Femur (tissue), 1 donor: ENCODE measurements around the gene TNXB.
"Not testable (repeated sequence)": the region's sequence is repeated elsewhere in the genome, so short reads cannot be mapped to it uniquely, and the experiment has no call there.

Experiments
- DNase-seq: peaks from one replicate; pipeline ENCODE4 v3.0.0-alpha.2; 2017

TNXB gene

DNA sequence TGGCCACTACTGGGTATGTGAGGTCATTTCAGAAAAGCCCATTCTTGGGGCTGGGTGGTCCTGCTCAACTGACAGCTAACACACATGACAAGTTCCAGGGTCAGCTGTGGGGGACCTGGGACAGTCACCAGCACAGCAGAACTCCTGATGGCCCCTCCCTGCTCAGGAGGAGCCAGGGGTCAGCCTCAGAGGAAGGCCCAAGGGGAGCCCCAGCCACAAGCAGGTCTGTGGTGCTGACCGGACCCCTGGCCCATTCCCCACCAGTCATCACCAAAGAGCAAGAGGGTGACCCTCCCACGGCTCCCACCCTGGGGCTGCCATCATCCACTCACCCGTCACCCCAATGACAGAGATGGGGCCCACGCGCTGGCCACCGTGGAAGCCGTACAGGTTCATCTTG lies 52.9 kb downstream of the TNXB start:
- no peak for DNase-seq

DNA sequence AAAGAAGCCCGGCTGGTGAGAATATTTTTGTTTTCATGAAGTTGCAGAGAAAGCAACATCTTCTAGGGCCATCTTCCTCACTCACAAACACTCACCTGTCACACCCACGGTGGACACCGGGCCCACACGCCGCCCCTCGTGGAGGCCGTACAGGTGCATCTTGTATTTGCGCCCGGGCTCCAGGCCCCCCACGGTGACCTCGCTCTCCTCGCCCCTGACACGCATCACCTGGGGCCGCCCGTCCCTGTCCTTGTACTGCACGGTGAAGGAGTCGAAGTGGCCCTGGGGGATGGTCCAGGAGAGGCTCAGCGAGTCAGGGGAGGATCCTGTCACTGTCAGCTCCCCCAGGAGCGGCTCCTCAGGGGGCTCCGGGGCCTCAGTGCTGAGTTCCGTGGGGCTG lies 53.4 kb downstream of the TNXB start:
- not testable (repeated sequence) for DNase-seq

DNA sequence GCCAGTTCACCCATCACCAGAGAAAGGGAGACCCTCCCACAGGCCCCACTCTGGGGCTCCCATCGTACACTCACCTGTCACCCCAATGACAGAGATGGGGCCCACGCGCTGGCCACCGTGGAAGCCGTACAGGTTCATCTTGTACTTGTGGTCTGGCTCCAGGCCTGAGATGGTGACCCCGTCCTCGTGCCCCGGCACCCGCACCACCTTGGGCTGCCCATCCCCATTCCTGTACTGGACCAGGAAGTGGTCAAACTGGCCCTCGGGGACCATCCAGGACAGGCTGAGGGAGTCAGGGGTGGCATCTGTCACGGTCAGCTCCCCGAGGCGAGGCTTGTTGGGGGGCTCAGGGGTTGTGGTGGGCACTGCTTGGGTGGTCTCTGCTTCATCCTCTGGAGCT lies 55.8 kb downstream of the TNXB start:
- DNase-seq = not testable (repeated sequence)

DNA sequence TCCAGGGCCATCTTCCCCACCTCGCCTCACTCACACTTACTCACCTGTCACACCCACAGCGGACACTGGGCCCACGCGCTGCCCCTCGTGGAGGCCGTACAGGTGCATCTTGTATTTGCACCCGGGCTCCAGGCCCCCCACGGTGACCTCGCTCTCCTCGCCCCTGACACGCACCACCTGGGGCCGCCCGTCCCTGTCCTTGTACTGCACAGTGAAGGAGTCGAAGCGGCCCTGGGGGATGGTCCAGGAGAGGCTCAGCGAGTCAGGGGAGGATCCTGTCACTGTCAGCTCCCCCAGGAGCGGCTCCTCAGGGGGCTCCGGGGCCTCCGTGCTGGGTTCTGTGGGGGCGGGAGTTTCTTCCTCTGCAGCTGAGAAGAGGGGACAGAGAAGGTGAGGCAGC lies 56.5 kb downstream of the TNXB start:
- DNase-seq = not testable (repeated sequence)

DNA sequence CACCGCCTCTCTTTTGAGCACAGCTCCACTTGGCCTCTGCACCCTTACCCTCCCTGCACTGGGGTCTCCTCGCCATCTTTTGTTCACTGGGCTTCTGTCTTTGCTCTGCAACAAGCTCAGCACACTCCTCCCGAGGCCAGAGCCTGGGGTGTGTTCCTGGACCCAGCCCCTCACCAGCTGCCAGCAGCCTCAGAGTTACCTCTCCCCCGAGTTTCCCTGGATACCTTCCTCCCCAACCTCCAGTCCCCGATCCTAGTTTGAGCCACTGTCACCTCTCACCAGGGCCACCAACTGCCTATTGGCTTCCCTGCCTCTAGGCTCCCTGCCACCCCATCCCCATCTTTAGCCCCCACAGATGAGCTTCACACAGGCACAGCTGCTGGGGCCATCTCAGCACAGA lies 58.6 kb downstream of the TNXB start:
- DNase-seq = peak; percentile 13

DNA sequence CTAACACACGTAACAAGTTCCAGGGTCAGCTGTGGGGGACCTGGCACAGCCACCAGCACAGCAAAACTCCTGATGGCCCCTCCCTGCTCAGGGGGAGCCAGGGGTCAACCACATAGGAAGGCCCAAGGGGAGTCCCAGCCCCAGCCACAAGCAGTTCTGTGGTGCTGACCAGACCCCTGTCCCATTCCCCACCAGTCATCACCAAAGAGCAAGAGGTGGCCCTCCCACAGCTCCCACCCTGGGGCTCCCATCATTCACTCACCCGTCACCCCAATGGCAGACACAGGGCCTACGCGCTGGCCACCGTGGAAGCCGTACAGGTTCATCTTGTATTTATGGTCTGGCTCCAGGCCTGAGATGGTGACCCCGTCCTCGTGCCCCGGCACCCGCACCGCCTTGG lies 59.4 kb downstream of the TNXB start:
- peak; percentile 14 for DNase-seq

DNA sequence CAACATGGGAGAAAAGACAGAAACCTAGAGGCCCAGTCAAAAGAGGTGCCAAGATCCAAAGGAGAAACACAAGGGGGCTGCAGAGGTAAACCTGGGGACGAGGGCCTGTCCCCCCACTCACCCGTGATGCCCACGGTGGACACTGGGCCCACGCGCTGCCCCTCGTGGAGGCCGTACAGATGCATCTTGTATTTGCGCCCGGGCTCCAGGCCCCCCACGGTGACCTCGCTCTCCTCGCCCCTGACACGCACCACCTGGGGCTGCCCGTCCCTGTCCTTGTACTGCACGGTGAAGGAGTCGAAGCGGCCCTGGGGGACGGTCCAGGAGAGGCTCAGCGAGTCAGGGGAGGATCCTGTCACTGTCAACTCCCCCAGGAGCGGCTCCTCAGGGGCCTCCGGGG lies 60.0 kb downstream of the TNXB start:
- not testable (repeated sequence) for DNase-seq

DNA sequence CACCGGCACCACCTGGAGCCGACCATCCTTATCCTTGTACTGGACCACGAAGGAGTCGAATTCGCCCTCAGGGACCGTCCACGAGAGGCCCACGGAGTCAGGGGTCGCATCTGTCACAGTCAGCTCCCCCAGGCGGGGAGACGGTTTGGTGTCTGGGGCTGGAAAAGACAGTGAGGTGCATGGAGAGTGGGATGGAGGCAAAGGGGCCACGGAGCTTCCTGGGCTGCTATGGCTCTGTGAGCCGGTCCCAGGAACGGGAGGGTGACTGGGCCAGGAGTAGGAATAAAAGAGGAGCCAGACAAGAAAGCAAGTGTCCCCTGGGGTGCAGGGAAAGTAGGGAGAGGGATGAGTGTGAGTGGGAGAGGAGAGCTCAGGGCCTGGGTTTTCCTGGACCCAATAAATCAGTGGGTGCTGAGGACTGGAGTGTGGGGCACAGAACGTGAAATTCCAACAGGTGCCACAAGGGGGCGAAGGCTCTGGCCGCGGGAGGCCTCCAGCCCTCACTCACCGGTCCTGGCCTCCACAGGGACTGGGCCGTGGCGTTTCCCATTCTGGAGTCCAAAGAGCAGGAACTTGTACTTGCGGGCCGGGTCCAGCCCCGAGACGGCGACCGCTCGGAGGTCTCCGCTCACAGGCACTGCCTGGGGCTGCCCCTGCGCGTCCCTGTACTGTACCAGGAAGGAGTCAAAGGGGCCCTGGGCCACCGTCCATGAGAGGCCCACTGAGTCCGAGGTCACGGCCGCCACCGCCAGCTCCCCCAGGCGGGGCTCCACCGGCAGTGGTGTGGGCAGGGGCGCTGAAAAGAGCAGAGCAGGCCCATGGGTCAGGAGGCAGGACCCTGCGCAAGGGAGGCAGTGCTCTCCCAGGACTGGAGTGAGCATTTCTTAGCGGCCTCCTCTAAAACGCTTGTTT lies 61.0 kb downstream of the TNXB start:
- peak; percentile 74 for DNase-seq

DNA sequence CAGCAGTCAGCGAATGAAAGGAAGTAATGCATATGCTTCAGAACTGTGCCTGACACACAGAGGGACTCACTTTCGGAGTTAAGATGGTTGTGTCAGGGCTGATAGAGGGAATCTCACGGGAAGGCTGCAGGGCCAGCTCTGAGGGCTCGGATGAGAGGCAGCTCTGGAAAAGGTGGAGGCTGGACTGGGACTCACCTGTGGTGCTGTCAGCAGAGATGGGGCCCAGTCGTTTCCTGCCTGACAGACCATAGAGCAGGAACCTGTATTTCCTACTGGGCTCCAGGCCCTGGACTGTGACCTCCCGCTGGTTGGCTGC lies 61.6 kb downstream of the TNXB start:
- no peak for DNase-seq

DNA sequence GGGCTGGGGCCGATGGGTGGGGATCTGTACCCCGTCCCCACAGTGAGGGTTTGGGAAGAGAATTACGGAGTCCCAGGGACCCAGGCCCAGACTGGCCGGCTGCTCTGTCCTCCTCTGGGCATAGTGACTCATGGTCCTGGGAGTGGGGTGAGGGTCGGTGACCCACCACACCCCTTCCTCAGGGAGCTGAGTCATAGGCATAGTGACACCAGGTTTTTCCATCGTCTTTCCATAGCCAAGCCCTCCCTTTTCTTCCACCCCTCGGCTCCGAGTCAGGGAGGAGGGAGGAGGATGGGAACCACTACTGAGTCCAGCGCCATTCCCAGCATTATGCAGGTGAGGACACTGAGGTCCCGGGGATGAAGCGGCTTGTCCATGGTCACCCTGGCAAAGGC lies 62.1 kb downstream of the TNXB start:
- DNase-seq = peak; percentile 71

DNA sequence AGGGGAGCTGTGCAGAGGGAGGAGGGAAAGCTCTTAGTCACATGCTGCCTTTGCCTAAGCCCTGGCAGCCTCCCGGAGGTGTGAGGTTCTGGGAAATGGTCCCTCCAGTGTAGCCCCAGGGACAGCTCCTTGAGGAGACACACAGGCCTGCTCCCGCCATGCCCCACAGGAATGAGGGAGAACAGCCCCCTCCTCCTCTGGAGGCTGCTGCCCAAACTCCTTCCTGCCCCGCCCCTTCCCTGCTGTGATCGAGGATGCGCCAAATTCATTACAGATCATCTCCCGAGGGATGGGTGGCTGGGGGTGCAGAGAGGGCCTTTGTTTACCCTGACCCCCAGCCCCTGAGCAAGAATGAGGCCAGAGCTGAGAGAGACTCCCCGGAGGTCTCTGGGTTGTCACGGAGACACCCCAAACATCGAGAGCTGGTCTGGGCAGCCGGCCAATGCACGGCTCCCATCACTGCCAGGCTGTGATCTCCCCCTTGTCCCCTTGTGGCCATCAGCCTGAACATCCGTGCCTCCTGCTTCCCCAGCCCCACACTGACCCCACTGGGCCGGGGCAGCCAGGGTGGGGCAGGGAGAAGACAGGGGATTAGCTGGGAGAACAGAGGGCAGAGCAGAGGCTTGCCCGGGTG lies 62.6 kb downstream of the TNXB start:
- peak; percentile 68 for DNase-seq

DNA sequence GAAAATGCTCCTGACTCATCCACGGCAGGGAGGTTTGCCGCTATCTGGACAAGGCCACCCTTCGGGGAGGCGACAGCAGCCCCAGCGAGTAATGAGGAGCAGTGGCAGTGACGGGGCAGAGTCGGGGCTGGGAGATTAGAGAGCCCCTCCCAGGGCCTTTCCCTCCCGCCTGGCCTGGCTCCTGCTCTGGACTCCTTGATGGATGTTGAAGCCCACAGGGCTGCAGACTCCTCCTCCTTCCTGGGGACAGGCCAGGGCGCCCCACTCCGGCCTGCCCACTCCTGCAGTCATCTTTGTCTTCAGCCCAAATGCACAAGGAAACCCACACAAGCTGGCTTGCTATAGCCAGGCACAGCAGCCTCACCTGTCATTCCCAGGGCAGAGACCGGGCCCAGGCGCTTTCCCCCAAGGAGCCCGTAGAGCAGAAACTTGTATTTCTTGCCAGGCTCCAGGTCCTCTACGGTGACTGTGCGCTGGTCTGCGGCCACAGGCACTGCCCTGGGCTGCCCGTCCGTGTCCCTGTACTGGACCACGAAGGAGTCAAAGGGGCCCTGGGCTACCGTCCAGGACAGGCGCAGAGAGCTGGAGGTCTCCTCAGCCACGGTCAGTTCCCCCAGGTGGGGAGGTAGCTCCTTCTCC lies 63.2 kb downstream of the TNXB start:
- peak; percentile 37 for DNase-seq

DNA sequence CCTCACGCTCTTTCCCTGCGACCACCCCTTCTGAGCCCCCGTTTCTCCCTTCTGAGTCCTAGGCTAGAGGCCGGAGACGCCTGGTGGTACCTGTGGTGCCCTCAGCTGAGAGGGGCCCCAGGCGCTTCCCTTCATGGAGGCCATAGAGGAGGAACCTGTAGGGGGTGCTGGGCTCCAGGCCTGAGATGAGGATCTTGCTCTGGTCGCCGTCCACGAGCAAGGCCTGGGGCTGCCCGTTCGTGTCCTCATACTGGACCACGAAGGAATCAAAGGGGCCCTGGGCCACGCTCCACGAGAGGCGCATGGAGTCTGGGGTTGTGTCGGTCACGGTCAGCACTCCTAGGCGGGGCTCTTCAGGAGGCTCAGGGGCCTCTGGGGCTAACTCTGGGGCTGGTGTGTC lies 64.2 kb downstream of the TNXB start:
- peak; percentile 19 for DNase-seq

DNA sequence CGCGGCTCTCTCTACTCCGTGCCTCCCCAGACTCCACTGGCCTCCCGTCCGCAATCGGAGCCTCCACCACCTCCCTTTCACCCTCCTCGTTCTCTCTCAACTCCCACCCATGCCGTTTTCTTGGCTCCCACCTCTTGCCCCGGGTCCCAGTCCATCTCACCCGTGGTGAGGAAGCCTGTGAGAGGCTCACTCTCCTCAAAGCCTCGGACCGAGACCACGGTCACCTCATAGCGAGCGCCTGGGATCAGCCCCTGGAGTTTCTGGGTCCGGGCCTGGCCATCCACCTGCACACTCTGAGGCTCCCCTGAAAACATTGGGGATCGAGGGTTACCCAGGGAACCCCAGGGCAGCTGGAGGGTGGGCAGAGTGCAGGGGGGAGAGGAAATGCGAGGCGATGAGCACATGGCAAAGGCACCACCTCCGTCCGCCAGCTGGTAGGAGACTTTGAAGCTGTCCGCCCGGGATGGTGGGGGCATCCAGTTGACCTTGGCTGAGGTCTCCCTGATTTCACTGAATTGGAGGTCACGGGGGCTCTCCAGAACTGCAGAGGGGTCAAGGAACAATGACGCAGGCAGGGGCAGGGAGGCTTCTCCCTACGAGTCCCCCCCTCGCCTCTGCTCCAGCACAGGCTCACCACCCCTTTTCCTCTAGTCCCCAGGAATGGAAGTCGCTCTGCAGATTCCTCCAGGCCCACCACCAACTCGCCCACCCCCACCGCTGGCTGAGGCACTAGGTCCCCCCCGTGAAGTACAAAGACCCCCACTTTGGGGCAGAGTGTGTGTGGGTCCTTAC lies 65.4 kb downstream of the TNXB start:
- peak; percentile 13 for DNase-seq

DNA sequence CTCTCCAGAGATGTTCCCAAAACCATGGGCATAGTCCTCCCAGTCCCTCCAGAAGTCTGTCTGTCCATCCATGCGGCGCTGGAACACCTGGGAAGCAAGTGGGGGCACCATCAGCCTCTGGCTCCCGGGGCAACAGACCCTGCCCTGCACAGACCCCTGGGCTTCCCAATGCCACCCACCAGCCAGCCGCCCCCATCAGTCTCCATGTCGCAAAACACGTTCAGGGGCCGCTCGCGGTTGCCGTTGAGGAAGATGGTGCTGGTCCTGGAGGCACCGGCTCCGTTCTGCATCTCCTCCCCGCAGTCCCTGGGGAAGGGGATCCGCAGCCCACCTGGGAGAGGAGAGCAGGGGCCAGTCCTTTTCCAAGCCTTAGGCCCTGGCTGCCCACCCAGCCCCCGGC lies 66.9 kb downstream of the TNXB start:
- not testable (repeated sequence) for DNase-seq

DNA sequence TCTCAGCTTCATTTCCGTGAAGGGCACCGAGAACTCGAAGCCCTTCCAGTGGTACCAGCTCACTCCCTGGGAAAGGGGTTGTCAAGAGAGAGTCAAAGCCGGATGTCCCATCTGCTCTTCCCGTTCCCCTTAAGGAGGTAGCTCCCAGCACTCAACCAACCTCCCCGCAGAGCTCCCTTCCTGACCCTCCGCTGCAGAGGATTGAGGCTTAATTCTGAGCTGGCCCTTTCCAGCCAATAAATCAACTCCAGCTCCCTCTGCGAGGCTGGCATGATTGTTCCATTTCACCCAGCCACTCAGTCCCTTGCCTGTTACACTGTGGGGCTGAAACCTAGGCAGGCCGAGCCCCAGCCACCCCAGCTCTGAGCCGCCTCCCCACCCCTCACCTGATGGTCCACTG lies 67.8 kb downstream of the TNXB start:
- DNase-seq = not testable (repeated sequence)

DNA sequence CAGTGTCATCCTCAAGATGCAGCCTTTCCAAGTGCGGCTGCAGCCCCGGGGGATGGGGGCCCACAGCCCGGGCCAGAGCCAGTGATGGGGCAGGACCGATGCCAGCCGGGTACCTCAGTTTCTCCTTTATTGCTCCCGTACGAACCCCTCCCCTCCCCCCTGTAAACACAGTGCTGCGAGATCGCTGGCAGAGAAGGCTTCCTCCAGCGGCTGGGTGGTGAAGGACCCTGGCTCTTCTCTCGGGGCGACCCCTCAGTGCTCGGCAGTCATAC lies 68.2 kb downstream of the TNXB start:
- not testable (repeated sequence) for DNase-seq

DNA sequence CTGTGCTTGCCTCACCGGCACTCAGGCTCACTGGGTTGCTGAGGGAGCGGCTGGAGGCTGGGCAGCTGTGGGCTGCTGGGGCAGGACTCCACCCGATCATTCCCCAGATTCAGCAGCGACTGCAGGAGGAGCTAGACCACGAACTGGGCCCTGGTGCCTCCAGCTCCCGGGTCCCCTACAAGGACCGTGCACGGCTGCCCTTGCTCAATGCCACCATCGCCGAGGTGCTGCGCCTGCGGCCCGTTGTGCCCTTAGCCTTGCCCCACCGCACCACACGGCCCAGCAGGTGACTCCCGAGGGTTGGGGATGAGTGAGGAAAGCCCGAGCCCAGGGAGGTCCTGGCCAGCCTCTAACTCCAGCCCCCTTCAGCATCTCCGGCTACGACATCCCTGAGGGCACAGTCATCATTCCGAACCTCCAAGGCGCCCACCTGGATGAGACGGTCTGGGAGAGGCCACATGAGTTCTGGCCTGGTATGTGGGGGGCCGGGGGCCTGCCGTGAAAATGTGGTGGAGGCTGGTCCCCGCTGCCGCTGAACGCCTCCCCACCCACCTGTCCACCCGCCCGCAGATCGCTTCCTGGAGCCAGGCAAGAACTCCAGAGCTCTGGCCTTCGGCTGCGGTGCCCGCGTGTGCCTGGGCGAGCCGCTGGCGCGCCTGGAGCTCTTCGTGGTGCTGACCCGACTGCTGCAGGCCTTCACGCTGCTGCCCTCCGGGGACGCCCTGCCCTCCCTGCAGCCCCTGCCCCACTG lies 68.7 kb downstream of the TNXB start:
- DNase-seq = not testable (repeated sequence)

DNA sequence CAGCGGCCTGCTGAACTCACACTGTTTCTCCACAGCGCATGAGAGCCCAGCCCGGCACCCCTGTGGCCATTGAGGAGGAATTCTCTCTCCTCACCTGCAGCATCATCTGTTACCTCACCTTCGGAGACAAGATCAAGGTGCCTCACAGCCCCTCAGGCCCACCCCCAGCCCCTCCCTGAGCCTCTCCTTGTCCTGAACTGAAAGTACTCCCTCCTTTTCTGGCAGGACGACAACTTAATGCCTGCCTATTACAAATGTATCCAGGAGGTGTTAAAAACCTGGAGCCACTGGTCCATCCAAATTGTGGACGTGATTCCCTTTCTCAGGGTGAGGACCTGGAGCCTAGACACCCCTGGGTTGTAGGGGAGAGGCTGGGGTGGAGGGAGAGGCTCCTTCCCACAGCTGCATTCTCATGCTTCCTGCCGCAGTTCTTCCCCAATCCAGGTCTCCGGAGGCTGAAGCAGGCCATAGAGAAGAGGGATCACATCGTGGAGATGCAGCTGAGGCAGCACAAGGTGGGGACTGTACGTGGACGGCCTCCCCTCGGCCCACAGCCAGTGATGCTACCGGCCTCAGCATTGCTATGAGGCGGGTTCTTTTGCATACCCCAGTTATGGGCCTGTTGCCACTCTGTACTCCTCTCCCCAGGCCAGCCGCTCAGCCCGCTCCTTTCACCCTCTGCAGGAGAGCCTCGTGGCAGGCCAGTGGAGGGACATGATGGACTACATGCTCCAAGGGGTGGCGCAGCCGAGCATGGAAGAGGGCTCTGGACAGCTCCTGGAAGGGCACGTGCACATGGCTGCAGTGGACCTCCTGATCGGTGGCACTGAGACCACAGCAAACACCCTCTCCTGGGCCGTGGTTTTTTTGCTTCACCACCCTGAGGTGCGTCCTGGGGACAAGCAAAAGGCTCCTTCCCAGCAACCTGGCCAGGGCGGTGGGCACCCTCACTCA lies 69.5 kb downstream of the TNXB start:
- DNase-seq = not testable (repeated sequence)

DNA sequence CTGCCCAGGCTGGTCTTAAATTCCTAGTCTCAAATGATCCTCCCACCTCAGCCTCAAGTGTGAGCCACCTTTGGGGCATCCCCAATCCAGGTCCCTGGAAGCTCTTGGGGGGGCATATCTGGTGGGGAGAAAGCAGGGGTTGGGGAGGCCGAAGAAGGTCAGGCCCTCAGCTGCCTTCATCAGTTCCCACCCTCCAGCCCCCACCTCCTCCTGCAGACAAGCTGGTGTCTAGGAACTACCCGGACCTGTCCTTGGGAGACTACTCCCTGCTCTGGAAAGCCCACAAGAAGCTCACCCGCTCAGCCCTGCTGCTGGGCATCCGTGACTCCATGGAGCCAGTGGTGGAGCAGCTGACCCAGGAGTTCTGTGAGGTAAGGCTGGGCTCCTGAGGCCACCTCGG lies 70.3 kb downstream of the TNXB start:
- not testable (repeated sequence) for DNase-seq
